TTC549 (cell line): ENCODE measurements around the gene DTNBP1.

Experiments used
- FAIRE-seq: peaks from 2 replicates; lab custom pipeline; 2012; peaks lifted over from hg19 to GRCh38; lab: Jason Lieb, UNC

Gene DTNBP1

GRCh38 chr6:15623276-15624116, 39.3 kb downstream of the DTNBP1 start:
- FAIRE-seq: peak; percentile 95

- no peak for FAIRE-seq
Observed at GRCh38 chr6:15622045-15622740, 40.6 kb downstream of the DTNBP1 start.

GRCh38 chr6:15621203-15622044, 41.4 kb downstream of the DTNBP1 start:
- no peak for FAIRE-seq

GRCh38 chr6:15620611-15621010, 42.2 kb downstream of the DTNBP1 start:
- FAIRE-seq: no peak

- FAIRE-seq: no peak
Observed at GRCh38 chr6:15619330-15619729, 43.5 kb downstream of the DTNBP1 start.

GRCh38 chr6:15618685-15619084, 44.1 kb downstream of the DTNBP1 start:
- FAIRE-seq: no peak

GRCh38 chr6:15616261-15616660, 46.6 kb downstream of the DTNBP1 start:
- FAIRE-seq: no peak

GRCh38 chr6:15615802-15616201, 47.0 kb downstream of the DTNBP1 start:
- no peak for FAIRE-seq

- FAIRE-seq: no peak
Observed at GRCh38 chr6:15614277-15614676, 48.6 kb downstream of the DTNBP1 start.

- no peak for FAIRE-seq
Observed at GRCh38 chr6:15608396-15608795, 54.4 kb downstream of the DTNBP1 start.

- no peak for FAIRE-seq
Observed at GRCh38 chr6:15607603-15608002, 55.2 kb downstream of the DTNBP1 start.

- no peak for FAIRE-seq
Observed at GRCh38 chr6:15606347-15606746, 56.5 kb downstream of the DTNBP1 start.

GRCh38 chr6:15604843-15605242, 58.0 kb downstream of the DTNBP1 start:
- FAIRE-seq: no peak

- FAIRE-seq: no peak
Observed at GRCh38 chr6:15602154-15602553, 60.7 kb downstream of the DTNBP1 start.

GRCh38 chr6:15598273-15598798, 64.5 kb downstream of the DTNBP1 start:
- FAIRE-seq: no peak

GRCh38 chr6:15596186-15596896, 66.5 kb downstream of the DTNBP1 start:
- FAIRE-seq: no peak

GRCh38 chr6:15595461-15596173, 67.2 kb downstream of the DTNBP1 start:
- FAIRE-seq: no peak

GRCh38 chr6:15594512-15595259, 68.1 kb downstream of the DTNBP1 start:
- FAIRE-seq: no peak

- FAIRE-seq: no peak
Observed at GRCh38 chr6:15593798-15594197, 69.0 kb downstream of the DTNBP1 start.

GRCh38 chr6:15592610-15593009, 70.2 kb downstream of the DTNBP1 start:
- no peak for FAIRE-seq
